GM18526 (cell line): Measurements from ENCODE around the gene SSBP4.

Experiments used
- POLR2A ChIP-seq: IDR thresholded peaks from 3 replicates; pipeline ENCODE4 v1.6.1; 2011; ENCODE audit not compliant: insufficient read length; ENCODE audit errors: extremely low read depth

The SSBP4 gene

DNA sequence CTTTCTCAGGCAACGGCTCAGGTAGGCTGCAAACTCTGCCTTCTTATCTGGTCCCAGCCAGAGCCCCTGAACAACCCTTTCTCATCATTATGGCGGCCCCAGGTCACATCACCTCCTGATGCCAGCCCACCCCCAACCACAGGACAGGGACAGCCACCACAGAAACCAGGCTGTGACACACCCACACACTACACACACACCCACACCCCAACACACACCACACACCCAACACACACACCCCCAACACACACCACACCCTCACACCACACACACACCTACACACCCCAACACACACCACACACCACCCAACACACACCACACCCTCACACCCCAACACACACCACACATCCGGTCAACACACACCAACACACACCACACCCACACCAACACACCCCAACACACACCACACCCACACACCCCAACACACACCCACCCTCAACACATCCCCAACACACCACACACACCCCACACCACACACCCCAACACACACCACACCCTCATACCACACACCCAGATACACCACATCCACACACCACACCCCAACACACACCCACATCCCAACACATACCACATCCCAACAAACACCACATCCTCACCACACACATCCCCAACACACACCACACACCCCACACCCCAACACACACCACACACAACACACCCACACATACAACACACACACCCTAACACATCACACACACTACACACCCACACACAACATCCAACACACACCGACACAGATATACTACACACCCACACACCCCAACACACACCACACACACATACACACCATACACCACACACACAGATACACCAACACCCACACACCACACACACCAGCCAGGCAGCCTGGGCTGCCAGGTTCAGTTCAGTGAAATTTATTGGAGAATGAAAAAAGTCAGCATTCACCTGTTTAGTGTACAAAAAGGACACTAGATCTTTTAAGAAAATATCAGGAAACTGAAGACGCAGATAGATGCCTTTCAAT lies 22.9 kb downstream of the SSBP4 start:
- no peak for TF ChIP-seq POLR2A

DNA sequence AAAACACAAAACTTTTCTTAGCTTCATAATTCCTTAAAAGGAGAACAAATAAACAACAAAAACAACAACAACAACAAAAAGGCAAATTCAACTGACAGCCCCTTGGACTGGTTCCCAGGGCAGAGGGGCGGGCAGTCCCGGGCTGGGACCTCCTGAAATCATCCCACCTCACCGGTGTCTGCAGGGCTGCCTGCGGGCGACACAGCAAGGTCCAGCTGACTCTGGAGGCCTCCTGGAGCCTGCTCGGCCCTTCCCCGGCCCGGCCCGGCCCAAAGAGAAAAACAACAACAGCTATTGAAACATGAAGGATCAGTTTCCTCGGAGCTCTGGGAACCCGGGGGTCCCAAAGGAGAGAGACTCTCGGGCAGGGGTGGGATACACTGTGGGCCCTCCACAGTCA lies 23.7 kb downstream of the SSBP4 start:
- TF ChIP-seq POLR2A = no peak

DNA sequence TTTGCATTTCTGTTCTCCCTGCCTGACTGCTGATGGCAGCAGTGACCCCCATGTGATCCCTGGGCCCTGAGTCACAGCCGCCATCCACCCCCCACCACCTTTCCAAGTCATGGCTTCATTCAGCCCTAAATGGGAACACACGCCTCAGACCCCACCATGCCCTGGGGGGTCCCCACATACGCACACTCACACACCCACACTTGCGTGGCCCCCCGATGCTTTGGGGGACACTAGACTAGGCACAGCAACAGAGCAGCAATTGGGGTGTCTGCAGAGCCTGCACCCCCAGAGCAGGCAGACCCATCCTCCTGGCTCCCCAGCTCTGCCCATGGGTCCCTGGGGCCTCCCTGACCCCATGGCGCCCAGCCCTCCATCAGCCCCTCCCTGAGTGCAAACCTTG lies 24.2 kb downstream of the SSBP4 start:
- TF ChIP-seq POLR2A = no peak

DNA sequence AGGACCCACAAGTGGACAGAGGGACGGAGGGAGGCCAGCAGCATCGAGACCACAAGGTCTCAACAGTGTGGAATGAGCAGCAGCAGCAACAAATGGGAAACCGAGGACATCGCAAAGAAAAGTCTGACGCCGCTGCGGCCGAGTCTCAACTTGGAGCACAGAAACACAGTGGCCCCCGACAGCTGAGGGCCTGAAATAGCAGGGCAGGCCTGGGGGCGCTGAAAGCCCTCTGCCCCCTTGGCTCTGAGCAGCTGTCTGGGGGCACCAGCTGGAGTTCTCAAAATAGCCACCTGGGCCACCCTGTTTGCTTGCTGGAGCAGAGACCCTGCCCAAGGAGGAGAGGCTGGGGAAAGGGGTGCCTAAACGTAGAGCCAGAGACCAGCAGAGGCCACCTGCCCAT lies 24.6 kb downstream of the SSBP4 start:
- TF ChIP-seq POLR2A = no peak

DNA sequence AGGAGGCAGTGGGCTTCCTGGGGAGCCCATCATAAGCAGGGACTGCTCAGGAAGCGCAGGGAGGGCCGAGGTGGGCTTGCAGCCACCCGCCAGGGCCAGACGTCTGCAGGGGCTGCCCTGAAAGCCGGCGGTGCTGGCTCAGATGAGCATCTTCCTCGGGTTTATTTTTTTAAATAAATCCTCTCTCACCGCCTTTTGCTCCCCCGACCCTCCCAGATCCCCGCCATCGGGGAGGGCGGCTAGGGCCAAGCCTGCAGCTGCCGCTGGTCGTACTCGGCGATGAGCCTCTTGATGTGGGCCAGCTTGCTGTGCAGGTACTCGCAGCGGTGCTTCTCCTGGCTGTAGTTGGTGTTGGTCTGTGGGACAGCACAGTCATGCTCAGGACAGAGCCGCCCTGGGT lies 25.3 kb downstream of the SSBP4 start:
- TF ChIP-seq POLR2A = no peak

DNA sequence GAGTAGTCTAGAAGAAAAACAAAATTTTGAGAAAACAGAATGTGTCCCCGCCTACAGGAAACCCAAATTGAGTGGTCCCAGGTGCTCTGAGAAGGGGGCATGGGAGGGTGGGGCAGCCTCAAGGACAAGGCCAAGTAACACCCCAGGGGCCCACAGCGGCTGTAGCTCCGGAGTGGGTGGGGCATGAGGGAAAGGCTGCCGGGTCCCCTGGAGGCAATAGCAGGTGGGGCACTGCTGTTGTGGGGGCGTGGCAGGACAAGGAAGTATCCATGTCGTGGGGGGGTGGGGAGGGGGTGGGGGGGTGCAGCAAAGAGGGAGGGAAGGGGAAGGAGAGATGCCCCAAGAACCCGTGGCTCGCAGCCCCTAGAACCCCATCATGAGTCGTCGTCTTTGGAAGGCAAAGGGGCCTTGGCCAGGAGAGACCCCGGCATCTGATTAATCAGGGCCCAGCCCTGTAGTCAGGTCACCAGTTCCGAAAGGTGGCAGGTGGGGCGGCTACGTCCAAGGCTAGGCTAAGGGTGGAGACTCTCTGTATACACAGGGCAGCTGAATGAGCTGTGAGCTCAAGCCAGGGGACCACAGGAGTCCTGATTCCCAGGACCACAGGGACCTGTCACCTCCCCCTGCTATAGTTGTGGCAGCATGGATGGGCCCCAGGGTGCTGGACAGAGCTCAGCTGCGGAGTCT lies 26.2 kb downstream of the SSBP4 start:
- TF ChIP-seq POLR2A = no peak

DNA sequence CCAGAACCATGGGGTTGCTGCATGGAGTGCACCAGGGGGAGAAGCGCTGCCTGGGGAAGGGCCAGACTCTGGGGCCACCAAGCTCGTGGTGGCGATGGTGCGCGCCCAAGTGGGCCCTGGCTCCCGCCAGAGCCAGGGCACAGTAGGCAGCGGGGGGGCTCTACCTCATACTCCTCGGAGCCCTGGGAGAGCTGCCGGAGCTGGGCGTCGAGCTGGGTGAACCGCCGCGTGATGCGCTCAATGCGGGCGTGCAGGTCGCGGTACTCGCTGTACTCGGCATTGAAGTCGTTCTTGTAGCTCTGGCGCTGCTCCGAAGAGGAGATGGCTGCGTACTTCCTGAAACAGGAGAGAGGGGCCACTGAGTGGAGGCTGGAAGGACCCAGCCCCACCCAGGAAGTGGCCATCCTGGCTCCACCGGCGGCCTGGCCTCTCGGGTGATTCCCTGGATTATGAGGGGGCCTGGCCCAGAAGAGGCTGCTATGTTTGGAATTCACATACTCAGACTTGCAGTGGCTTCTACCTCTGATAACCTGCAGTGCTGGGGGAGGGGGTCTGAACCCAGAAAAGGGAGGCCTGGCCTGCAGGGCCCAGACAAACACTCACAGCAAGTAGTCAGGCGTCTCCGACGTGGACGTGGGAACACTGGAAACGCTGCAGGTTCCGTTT lies 27.1 kb downstream of the SSBP4 start:
- TF ChIP-seq POLR2A = no peak

DNA sequence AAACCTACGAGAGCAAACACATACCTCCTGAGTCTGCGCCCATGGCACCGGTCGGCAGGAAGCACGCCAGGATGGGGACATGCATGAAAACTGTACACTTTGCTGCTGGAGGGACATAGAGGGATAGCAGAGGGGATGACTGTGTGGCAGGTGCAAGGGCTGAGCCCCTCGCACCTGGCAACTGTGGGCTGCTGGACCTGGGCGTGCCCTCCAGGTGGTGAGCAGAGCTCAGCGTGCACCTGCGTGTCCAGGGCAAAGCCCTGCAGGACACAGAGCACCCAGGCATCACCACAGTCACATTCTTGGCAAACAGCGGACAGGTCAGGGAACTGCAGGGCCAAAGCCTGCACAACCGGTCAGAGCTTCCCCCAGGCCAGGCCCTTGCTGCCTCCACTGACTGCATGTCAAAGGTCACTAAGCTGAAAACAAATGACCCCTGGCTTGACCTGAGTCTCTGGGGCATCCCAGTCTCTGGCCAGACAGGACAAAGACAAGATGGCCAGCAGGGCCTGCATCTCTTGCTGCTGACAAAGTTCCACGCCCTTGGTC lies 27.7 kb downstream of the SSBP4 start:
- TF ChIP-seq POLR2A = no peak

DNA sequence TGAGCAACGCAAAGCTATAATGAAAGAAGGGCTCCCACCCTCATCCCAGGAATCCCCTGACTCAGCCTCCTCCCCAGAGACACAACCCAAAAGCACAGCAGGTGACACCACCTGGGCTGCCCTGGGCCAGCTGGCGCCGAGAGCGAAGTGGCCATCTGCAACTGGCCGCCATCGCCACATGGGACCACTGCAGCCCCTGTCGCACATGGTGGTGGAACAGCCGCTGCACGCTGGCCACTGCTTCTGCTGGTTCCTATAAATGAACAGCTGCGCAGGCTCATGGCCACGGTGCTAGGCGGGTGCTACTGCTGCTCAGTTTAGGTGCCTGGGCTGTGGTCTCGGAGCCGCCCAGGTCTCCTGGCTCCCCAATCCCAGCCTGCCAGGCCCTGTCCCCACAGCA lies 30.4 kb downstream of the SSBP4 start:
- no peak for TF ChIP-seq POLR2A

DNA sequence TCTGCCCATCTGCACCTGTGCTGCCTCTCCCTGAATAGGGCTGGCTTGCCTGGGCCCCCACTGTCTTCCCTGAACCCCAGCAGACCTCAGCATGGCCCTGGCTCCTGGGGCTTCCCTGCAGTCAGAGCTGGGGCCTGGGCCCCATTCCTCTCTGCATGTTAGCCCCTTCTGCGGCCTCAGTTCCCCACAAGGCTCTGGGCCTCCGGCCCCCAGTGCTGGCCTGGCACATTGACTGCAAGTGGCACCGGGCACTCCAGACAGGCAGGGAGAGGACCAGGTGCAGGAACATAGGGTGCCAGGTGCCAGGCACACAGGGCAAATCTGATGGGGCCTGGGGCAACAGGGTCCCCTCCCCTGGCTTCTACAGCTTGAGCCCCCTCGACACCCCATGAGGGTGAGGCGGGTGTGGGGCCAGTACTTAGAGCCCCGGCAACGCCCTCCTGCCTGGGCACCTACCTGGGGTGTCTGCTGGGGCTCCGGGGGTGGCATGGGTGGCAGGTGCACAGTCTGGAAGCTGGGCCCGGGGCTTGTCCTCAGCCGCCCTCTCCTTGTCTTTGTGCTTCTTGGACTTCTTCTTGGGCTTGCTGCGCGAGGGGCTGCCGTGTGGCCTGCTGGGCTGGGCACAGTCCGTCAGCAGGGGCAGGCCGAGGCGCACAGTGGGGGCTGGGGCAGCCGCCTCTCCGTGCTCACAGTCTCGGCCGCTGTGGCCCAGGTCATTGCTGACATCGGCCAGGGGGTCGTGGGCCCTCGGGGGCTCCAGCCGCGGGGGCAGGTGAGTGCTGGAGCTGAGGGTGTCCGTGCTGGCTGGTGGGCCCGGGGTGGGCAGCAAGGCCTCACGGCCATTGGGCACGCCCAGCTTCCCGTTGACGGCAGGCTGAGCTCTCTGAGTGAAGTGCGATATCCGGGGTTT lies 31.1 kb downstream of the SSBP4 start:
- no peak for TF ChIP-seq POLR2A

DNA sequence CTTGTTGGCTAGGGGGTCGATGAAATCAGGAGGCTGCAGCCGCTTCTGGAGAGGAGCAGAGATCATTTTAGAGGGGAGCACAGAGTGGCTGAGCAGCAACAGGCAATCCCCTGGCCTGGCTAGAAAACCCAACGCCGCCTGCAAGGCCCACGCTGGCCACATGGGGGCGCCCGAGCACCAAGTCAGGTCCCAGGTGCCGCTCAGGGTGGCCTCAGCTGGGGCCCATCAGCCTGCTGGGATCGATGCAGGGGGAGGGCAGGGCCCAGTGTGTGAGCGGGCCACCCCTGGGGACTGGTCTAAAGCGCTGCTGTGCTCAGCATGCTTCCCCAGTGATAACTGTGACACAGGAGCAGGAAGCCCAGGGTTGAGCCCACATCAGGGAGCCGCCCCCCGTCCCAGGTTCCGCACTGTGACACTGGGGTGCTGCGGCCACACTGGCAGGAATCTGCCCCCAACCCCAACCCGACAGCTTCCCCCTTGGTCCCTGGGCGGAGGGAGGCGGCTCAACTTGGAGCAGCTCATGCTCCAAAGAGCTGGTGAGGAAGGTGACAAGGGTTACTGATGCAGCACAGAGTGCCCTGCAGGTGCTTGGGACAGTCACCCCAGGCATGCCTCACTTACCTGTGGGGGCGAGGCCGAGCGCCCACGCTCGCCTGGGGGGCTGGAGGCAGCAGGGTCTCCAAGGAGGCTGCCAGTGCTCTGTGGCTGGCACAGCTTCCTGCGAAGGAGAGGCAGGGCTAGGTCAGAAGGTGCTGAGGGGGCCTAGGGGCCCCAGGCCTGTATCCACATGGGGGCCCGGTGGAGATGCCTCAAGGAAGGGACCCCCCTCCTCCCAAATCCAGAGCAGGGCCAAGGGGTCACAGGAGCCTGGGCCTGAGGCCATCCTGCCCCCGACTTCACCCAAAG lies 32.0 kb downstream of the SSBP4 start:
- TF ChIP-seq POLR2A = no peak

DNA sequence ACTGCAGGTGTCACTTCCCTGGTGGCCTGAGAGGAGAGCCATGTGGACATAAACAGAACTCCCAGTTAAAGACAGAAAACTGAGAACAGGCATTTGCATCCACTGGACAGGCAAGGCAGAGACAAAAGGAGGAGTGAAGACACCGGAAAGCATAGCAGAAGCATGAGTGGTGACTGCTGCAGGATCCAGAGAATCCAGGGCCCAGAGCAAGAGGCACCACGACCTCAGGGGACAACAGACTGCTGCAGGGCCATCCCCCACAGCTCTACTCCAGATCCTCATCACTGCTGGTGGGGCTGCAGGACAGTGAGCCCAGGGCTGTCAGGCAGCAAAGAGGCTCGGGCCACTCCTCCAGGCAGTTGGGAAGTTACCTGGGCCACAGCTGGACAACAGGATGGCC lies 33.2 kb downstream of the SSBP4 start:
- no peak for TF ChIP-seq POLR2A

DNA sequence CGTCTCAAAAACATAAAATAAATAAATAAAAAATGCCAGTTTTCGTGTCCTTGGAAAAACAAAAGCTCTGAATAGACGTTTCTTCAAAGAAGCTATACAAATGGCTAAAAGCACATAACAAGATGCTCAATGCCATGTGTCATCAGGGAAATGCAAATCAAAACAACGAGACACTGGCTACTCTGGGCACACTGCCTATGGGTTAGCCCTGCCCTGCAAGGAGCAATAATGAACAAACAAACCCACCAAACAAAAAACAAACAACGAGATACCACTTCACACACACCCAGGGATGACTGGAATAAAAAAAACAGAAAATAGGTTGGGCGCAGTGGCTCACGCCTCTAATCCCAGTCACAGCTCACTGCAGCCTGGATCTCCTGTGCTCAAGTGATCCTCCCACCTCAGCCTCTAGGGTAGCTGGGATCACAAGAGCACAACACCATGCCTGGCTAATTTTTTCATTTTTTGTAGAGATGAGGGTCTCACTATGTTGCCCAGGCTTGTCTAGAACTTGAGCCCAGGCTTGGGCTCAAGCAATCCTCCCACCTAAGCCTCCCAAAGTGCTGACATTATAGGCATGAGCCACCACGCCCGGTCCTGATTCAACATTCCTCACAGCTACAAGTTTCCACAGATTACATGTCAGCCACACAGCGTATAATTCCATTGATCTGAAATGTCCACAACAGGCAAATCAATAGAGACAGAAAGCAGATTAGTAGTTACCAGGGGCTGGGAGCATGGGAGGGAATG lies 34.2 kb downstream of the SSBP4 start:
- TF ChIP-seq POLR2A = no peak
